Progenitor cell of endocrine pancreas (in vitro differentiated cells): ENCODE results near the gene F10. TPM values are rescaled to one million over a fixed set of nuclear protein-coding genes. Genes with fewer than 3 reads are reported as not detected.
"Not testable (repeated sequence)": the region's sequence is repeated elsewhere in the genome, so short reads cannot be mapped to it uniquely, and the experiment has no call there.

ENCODE experiments used
- DNase-seq: peaks from one replicate; pipeline ENCODE4 v3.0.0; 2021; ENCODE audit warnings: low spot score; ENCODE audit not compliant: unreplicated experiment
- H3K27ac Mint-ChIP-seq: 2 replicates; pipeline ENCODE4 v1.8.0; 2021; ENCODE audit warnings: mild to moderate bottlenecking, moderate library complexity, mixed read lengths
- H3K27me3 Mint-ChIP-seq: 2 replicates; pipeline ENCODE4 v1.8.0; 2021; ENCODE audit warnings: mixed read lengths
- H3K36me3 Mint-ChIP-seq: 2 replicates; pipeline ENCODE4 v1.8.0; 2022; ENCODE audit warnings: mixed read lengths; ENCODE audit not compliant: insufficient read depth
- H3K4me1 Mint-ChIP-seq: 2 replicates; pipeline ENCODE4 v1.8.0; 2021; ENCODE audit warnings: low read depth, mixed read lengths
- H3K4me3 Mint-ChIP-seq: 2 replicates; pipeline ENCODE4 v1.8.0; 2021; ENCODE audit warnings: low read depth, mild to moderate bottlenecking, moderate library complexity, mixed read lengths
- H3K9me3 Mint-ChIP-seq: 2 replicates; pipeline ENCODE4 v1.8.0; 2021; ENCODE audit warnings: low read depth, mixed read lengths
- CTCF ChIP-seq: fragments of 200-600 bp; sonication (generic); IDR thresholded peaks from one replicate; pipeline ENCODE4 v1.5.0; 2021; ENCODE audit warnings: antibody characterized with exemption, mild to moderate bottlenecking; ENCODE audit not compliant: unreplicated experiment
- total RNA-seq: library from RNA; stranded (reverse); gene quantifications from 2 replicates; pipeline ENCODE4 v1.2.1, GENCODE V29; 2021

The F10 gene
- total RNA-seq, 1 donor from 2014 or later = 30.2 TPM

DNA sequence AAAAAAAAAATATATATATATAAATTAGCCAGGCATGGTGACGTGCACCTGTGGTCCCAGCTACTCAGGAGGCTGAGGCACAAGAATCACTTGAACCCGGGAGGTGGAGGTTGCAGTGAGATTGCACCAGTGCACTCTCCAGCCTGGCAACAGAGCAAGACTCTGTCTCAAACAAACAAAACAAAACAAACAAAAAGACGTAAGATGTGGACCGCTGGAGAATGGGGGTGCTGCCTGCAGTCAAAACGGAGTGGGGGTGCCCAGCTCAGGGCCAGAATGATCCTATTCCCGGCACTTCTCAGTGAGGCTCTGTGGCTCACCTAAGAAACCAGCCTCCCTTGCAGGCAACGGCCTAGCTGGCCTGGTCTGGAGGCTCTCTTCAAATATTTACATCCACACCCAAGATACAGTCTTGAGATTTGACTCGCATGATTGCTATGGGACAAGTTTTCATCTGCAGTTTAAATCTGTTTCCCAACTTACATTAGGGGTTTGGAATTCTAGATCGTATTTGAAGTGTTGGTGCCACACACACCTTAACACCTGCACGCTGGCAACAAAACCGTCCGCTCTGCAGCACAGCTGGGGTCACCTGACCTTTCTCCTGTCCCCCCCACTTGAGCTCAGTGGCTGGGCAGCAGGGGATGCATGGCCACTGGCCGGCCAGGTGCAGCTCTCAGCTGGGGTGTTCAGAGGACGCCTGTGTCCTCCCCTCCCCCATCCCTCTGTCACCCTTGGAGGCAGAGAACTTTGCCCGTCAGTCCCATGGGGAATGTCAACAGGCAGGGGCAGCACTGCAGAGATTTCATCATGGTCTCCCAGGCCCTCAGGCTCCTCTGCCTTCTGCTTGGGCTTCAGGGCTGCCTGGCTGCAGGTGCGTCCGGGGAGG is 17.3 kb upstream of the F10 start, which contains the start of gene F7:
Gene F7 (plus strand): TSS at position 760 of the 889 bp plus-strand sequence. CDS start 51 bp downstream, at position 811.
- peaks cover 13% of the 10 kb centered on the region for H3K4me1 Mint-ChIP-seq
- H3K4me3 Mint-ChIP-seq = peak within 1 kb of the TSS; percentile 25
- H3K36me3 Mint-ChIP-seq = peaks cover 2% of the 10 kb centered on the region
- H3K27me3 Mint-ChIP-seq = peaks cover 4% of the 10 kb centered on the region
- H3K9me3 Mint-ChIP-seq = no peaks in the 10 kb centered on the region
- no peak for TF ChIP-seq CTCF
- peak within 1 kb of the TSS; percentile 71 for H3K27ac Mint-ChIP-seq
- no peak for DNase-seq

- TF ChIP-seq CTCF = no peak
- Mint-ChIP-seq H3K4me1 (peaks cover 13% of the 10 kb centered on the region), H3K4me3 (no peak overlapping the region), H3K36me3 (peaks cover 2% of the 10 kb centered on the region), H3K9me3 (no peaks in the 10 kb centered on the region), H3K27ac (peak overlapping the region; percentile 71), H3K27me3 (peaks cover 5% of the 10 kb centered on the region)
- no peak for DNase-seq
Measured at GRCh38 chr13:113105921-113106452, 16.6 kb upstream of the F10 start.

- Mint-ChIP-seq H3K4me1 (peaks cover 13% of the 10 kb centered on the region), H3K36me3 (peaks cover 2% of the 10 kb centered on the region), H3K4me3 (no peak overlapping the region), H3K27ac (no peak overlapping the region), H3K9me3 (no peaks in the 10 kb centered on the region), H3K27me3 (peaks cover 7% of the 10 kb centered on the region)
- TF ChIP-seq CTCF = no peak
- no peak for DNase-seq
Measured at GRCh38 chr13:113106711-113107351, 15.8 kb upstream of the F10 start.

DNA sequence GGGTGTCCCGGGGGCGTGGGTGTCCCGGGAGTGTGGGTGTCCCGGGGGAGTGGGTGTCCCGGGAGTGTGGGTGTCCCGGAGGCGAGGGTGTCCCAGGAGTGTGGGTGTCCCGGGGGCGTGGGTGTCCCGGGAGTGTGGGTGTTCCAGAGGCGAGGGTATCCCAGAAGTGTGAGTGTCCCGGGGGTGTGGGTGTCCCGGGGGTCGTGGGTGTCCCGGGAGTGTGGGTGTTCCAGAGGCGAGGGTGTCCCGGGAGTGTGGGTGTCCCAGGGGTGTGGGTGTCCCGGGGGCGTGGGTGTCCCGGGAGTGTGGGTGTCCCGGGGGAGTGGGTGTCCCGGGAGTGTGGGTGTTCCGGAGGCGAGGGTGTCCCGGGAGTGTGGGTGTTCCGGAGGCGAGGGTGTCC is 14.1 kb upstream of the F10 start:
- peaks cover 11% of the 10 kb centered on the region for H3K4me1 Mint-ChIP-seq
- not testable (repeated sequence) for H3K27ac Mint-ChIP-seq, DNase-seq, H3K4me3 Mint-ChIP-seq, H3K9me3 Mint-ChIP-seq, H3K36me3 Mint-ChIP-seq, H3K27me3 Mint-ChIP-seq

- DNase-seq = no peak
- H3K27me3 Mint-ChIP-seq = peaks cover 7% of the 10 kb centered on the region
- peak overlapping the region; percentile 87 for H3K27ac Mint-ChIP-seq
- no peak for TF ChIP-seq CTCF
- no peaks in the 10 kb centered on the region for H3K9me3 Mint-ChIP-seq
- H3K4me1 Mint-ChIP-seq = peaks cover 11% of the 10 kb centered on the region
- H3K36me3 Mint-ChIP-seq = peaks cover 2% of the 10 kb centered on the region
- H3K4me3 Mint-ChIP-seq = peak overlapping the region; percentile 26
Measured at GRCh38 chr13:113109151-113110047, 13.2 kb upstream of the F10 start.
